Thoracic aorta (tissue), 2 donors: ENCODE measurements around the gene RECK. TPM values are rescaled to one million over a fixed set of nuclear protein-coding genes. Genes with fewer than 3 reads are reported as not detected.
"Not testable (repeated sequence)": the region's sequence is repeated elsewhere in the genome, so short reads cannot be mapped to it uniquely, and the experiment has no call there.

Experiments used
- ATAC-seq: fragments of 150-250 bp; one replicate; pipeline ENCODE4 v1.8.0; 2017; ENCODE audit warnings: low read depth; ENCODE audit not compliant: insufficient number of reproducible peaks, low FRiP score
- DNase-seq: peaks from one replicate; pipeline ENCODE4 v3.0.0-alpha.2; 2020; ENCODE audit warnings: low spot score
- H3K27ac ChIP-seq, 2 donors: fragments of 200-600 bp; sonication (generic); 1 replicate in 1 of 2; 2 replicates in 1 of 2; pipeline ENCODE4 v1.5.1; 2016; ENCODE audit warnings: mild to moderate bottlenecking in 2 of 2, moderate library complexity in 2 of 2
- H3K27me3 ChIP-seq: fragments of 200-600 bp; sonication (generic); replicated peaks from 2 replicates; pipeline ENCODE4 v1.6.0; 2016; ENCODE audit warnings: mild to moderate bottlenecking; ENCODE audit not compliant: insufficient read depth
- H3K36me3 ChIP-seq: fragments of 200-600 bp; sonication (generic); one replicate; pipeline ENCODE4 v1.5.1; 2016
- H3K4me1 ChIP-seq, 2 donors: fragments of 200-600 bp; sonication (generic); 1 replicate in 1 of 2; 2 replicates in 1 of 2; pipeline versions ENCODE4 v1.5.1 to v1.6.0; 2016; ENCODE audit warnings: low read depth in 2 of 2, mild to moderate bottlenecking in 1 of 2; ENCODE audit not compliant: control insufficient read depth in 1 of 2
- H3K4me3 ChIP-seq: fragments of 200-600 bp; sonication (generic); 2 replicates; pipeline ENCODE4 v1.5.1; 2016; ENCODE audit warnings: mild to moderate bottlenecking
- H3K9me3 ChIP-seq: fragments of 200-600 bp; sonication (generic); 2 replicates; pipeline ENCODE4 v1.5.1; 2016
- total RNA-seq, 2 donors: library from RNA; depleted of rRNA; stranded (reverse); fragments of >200 nt; gene quantifications; one replicate each; pipeline versions ENCODE4 v1.1.0 to v1.2.3, GENCODE V29; 2016
- TF ChIP-seq, protein P1 (sequence below): fragments of 200-600 bp; sonication (generic); IDR thresholded peaks from one replicate; pipeline ENCODE4 v1.5.1; 2019; ENCODE audit warnings: antibody characterized with exemption

RECK gene, protein sequence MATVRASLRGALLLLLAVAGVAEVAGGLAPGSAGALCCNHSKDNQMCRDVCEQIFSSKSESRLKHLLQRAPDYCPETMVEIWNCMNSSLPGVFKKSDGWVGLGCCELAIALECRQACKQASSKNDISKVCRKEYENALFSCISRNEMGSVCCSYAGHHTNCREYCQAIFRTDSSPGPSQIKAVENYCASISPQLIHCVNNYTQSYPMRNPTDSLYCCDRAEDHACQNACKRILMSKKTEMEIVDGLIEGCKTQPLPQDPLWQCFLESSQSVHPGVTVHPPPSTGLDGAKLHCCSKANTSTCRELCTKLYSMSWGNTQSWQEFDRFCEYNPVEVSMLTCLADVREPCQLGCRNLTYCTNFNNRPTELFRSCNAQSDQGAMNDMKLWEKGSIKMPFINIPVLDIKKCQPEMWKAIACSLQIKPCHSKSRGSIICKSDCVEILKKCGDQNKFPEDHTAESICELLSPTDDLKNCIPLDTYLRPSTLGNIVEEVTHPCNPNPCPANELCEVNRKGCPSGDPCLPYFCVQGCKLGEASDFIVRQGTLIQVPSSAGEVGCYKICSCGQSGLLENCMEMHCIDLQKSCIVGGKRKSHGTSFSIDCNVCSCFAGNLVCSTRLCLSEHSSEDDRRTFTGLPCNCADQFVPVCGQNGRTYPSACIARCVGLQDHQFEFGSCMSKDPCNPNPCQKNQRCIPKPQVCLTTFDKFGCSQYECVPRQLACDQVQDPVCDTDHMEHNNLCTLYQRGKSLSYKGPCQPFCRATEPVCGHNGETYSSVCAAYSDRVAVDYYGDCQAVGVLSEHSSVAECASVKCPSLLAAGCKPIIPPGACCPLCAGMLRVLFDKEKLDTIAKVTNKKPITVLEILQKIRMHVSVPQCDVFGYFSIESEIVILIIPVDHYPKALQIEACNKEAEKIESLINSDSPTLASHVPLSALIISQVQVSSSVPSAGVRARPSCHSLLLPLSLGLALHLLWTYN
- 10 to 100 TPM; 19.8 to 30.5 TPM for total RNA-seq

DNA sequence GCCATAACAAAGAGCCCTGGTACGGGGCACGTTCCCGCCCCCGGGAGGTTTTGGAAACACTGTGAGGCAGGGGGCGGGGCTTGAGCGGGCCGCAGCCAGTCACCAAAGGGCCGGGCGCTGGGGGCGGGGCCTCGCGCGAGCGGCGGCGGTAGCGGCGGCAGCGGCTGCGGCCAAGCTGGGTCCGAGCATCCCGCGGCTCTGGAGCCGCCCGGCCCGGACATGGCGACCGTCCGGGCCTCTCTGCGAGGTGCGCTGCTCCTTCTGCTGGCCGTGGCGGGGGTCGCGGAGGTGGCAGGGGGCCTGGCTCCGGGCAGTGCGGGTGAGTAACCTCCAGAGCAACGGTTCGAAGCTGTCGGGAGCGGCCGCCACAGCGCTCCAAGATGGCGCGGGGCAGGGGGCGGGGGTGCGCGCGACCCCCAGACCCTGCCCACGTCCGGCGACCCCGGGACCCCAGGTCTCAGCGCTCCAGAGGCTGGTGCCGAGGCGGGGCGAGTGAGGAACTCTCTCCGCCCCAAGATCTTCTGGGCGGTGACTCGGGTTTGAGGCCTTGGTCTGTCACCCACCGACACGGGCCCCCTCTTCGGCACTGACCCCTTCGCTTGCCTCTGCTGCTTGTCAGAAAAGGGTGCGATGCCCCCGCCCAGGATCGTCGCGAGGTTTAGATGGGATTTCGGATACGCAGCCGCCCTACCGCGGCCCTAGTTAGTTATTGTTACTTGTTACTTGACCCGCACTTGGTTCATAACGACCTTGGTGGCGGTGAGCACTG is at the start of gene RECK:
RECK (plus strand) TSS at position 134 of the 769 bp plus-strand sequence; CDS start at position 220, 86 bp downstream.
- ATAC-seq (peak; percentile 71), DNase-seq (peak; percentile 87)
- H3K4me1 ChIP-seq: peaks cover 23 to 46% of the 10 kb centered on the region in 2 donors
- peak within 1 kb of the TSS; percentile 80 to 83 for H3K27ac ChIP-seq
- TF ChIP-seq, protein P1, sequence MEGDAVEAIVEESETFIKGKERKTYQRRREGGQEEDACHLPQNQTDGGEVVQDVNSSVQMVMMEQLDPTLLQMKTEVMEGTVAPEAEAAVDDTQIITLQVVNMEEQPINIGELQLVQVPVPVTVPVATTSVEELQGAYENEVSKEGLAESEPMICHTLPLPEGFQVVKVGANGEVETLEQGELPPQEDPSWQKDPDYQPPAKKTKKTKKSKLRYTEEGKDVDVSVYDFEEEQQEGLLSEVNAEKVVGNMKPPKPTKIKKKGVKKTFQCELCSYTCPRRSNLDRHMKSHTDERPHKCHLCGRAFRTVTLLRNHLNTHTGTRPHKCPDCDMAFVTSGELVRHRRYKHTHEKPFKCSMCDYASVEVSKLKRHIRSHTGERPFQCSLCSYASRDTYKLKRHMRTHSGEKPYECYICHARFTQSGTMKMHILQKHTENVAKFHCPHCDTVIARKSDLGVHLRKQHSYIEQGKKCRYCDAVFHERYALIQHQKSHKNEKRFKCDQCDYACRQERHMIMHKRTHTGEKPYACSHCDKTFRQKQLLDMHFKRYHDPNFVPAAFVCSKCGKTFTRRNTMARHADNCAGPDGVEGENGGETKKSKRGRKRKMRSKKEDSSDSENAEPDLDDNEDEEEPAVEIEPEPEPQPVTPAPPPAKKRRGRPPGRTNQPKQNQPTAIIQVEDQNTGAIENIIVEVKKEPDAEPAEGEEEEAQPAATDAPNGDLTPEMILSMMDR: no peak
- peak within 1 kb of the TSS; percentile 96 for H3K4me3 ChIP-seq
- H3K36me3 ChIP-seq: no peaks in the 10 kb centered on the region
- no peaks in the 10 kb centered on the region for H3K9me3 ChIP-seq
- H3K27me3 ChIP-seq: no peaks in the 10 kb centered on the region

DNA sequence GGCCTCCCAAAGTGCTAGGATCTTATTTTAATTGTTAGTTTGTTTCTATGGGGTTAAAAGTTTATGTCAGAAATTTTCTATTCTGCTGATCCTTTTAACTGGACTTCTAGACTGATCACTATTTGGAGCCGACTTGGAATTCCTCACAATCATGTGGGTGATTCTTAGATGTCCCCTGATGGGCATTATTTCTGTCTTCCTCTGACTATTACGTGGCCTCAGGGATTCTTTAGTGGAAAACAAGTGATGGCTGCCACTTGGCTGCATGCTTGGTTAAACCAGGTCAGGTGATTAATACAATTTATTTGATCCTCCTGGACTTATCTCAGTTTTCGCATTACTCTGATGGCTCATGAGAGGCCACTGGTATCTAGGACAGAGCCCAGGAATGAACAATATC is 46.6 kb upstream of the RECK start:
- TF ChIP-seq, protein P1: no peak
- Histone ChIP-seq H3K4me3 (no peak overlapping the region), H3K4me1 (no peaks in the 10 kb centered on the region), H3K27ac (no peak overlapping the region), H3K36me3 (no peaks in the 10 kb centered on the region), H3K27me3 (no peaks in the 10 kb centered on the region), H3K9me3 (no peaks in the 10 kb centered on the region)
- ATAC-seq (no peak), DNase-seq (no peak)

DNA sequence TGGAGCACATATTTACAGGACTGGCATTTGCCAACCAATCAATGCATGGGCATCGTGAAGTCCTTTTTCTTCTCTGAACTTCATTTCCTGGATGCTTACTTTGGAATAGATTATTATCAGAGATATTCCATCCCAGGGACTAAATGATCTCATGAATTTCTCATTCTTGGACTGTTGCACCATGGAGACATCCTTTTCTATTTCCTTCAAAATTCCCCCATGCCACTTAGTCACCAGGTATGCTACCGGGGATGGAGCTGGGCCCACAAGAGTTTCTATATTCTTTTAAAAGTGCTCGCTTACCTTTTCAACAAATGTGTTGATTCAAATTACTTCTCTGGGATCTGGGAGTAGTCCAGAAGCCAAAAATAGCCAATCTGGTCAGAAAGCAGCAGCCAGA is 43.6 kb upstream of the RECK start:
- not testable (repeated sequence) for H3K27me3 ChIP-seq, H3K27ac ChIP-seq, ATAC-seq, H3K4me3 ChIP-seq, H3K4me1 ChIP-seq, H3K9me3 ChIP-seq, DNase-seq, H3K36me3 ChIP-seq

DNA sequence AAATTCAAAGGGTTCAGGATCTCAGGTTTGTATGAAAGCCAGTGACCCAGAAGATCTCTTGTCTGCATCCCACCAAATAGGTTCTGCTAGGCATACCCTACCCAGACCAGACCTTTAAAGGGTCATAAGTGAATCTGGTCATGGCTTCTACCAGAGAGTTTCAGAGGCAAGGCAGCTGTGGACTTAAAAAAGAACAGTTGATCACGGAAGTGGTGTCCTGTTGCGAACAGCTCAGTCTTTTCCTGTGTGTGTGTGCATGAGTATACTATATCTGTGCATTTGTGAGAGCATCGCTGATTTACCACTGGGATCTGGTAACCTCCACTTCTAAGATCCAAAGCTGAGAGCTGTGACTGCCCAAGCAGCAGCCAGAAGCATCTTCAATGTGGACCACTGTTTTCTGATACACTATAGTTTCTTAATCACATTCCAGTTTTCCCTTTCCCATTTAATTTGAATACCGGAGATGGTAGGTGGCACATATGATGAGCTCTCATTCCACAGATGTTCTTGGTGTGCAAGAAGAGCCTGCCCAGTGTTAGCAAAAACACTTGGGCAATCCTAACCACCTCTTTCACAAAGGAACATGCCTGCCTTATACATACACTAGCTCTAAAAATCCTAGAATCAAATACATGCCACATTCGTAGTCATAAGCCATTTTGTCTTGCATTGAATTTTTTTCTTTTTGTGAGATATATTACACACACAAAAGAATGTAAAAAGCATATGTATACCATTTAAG is 42.6 kb upstream of the RECK start:
- Histone ChIP-seq H3K36me3 (no peaks in the 10 kb centered on the region), H3K9me3 (peaks cover 5% of the 10 kb centered on the region), H3K27ac (no peak overlapping the region), H3K4me3 (no peak overlapping the region), H3K27me3 (no peaks in the 10 kb centered on the region), H3K4me1 (no peaks in the 10 kb centered on the region)
- ATAC-seq (no peak), DNase-seq (no peak)
- TF ChIP-seq, protein P1: no peak

DNA sequence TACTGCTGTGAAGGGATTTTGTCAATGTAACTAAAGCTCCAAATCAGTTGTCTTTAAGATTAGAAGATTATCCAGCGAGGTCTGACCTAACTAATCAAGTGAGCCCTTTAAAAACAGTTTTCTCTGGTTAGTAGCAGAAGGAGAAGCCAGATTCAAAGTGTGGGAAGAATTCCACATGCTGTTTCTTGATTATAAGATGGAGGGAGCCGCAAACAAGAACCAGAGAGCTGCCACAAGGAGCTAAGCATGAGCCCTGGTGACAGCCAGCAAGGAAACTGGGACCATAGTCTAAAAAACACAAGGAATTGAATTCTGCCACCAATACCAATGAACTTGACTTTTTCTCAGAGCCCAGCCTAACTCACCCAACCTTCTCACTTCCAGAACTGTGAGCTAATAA is 41.8 kb upstream of the RECK start:
- H3K4me1 ChIP-seq: no peaks in the 10 kb centered on the region
- TF ChIP-seq, protein P1: no peak
- H3K27me3 ChIP-seq: no peaks in the 10 kb centered on the region
- H3K36me3 ChIP-seq: no peaks in the 10 kb centered on the region
- no peak for DNase-seq
- ATAC-seq: no peak
- no peak overlapping the region for H3K4me3 ChIP-seq
- no peak overlapping the region for H3K27ac ChIP-seq
- peaks cover 5% of the 10 kb centered on the region for H3K9me3 ChIP-seq
